Thyroid gland (tissue), 4 donors: ENCODE results near the gene GPC6.

Experiments used
- CTCF ChIP-seq, 6 experiments: fragments of 200-600 bp in 3 of 6; fragments of 450-650 bp in 3 of 6; sonication (generic) in 3 of 6; IDR thresholded peaks; one replicate each; pipeline ENCODE4 v1.5.1; 2016 to 2019; ENCODE audit warnings: antibody characterized with exemption in 6 of 6, mild to moderate bottlenecking in 2 of 6, inconsistent platforms in 1 of 6, moderate library complexity in 1 of 6
- POLR2A ChIP-seq, 2 donors: fragments of 450-650 bp; IDR thresholded peaks; one replicate each; pipeline ENCODE4 v1.6.1; 2017; ENCODE audit warnings: antibody characterized with exemption in 2 of 2, mild to moderate bottlenecking in 2 of 2, moderate library complexity in 1 of 2

- no peak for TF ChIP-seq CTCF (IDR thresholded peaks at IDR 0.05)
- TF ChIP-seq POLR2A (IDR thresholded peaks at IDR 0.05), result no peak
Measured at GRCh38 chr13:93867481-93867880, 640.9 kb downstream of the GPC6 start.
